ENCODE data around the gene POFUT2.
"Not testable (repeated sequence)": the region's sequence is repeated elsewhere in the genome, so short reads cannot be mapped to it uniquely, and the experiment has no call there.

POFUT2 gene

DNA sequence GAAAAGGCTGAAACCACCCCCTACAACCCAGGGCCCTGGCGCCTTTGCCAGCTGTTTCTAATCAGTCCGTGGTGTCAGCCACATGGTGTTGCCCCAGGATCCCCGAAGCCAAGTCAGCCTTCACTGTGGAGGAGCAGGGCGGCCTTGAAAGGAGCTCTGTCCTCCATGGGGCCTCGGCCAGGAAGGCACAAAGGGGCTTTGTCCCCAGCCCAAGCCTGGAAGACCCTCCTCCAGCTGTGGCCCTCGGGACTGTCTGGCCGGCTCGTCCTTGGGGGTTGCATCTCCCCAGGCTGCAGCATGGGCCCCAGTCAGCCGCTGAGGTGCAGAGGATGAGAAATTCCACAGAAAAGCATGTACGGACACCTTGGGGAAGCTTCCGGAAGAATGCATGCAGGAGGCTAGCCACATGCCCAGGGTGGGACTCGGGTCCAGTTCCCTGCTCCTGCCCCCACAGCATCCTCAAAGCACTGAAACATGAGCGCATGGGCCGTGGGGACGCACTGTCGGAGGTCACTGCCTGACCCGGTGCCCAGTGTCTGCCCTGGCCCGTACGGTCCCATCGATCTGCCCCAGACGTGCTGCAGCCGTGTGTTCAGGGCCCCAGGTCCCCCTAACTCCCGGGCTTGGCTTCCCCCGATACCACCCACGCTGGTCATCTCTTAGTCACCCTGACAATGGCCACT is 38.6 kb upstream of the POFUT2 start:
- no peak for DNase-seq

DNA sequence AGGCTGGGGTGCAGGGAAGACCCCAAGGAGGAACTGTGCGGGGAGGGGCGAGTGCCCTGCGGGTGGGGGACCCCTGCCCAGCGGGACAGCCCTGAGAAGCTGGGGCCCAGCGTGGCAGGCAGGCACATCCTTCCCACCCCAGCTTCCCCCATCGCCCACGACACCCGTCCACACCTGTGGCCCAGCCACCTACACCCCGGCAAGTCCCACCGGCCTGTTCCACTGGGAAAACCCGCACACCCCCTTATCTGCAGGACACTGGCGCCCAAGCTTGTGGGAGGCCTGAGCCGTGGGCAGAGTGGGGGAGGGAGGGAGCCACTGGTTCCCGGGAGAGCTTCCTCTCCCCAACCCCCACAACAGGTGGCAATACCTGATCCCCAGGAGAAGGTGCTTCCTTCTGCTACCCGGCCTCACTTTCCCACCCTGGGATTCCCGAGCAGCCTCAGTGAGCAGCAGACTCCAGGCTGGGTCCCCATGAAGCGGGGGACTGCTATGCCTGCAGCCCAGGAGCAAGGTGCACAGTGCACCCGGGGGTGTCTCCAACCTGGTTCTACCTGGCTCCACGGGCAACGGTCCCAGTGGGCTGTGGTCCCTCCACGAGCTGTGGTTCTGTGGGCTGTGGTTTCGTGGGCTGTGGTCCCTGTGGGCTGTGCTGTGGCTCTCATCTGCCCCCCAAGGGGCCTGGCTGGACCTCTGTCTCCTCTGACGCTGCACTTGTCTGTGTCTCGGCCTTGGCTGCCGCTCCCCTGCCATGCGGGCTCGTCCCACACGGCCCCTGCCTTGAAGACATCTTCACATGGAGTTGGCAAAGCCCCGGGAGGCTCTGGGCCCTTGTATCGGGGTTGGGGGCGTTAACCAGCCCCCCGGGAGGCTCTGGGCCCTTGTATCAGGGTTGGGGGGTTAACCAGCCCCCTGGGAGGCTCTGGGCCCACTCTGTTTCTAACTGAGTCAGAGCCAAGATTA is 37.8 kb upstream of the POFUT2 start:
- DNase-seq = no peak

DNA sequence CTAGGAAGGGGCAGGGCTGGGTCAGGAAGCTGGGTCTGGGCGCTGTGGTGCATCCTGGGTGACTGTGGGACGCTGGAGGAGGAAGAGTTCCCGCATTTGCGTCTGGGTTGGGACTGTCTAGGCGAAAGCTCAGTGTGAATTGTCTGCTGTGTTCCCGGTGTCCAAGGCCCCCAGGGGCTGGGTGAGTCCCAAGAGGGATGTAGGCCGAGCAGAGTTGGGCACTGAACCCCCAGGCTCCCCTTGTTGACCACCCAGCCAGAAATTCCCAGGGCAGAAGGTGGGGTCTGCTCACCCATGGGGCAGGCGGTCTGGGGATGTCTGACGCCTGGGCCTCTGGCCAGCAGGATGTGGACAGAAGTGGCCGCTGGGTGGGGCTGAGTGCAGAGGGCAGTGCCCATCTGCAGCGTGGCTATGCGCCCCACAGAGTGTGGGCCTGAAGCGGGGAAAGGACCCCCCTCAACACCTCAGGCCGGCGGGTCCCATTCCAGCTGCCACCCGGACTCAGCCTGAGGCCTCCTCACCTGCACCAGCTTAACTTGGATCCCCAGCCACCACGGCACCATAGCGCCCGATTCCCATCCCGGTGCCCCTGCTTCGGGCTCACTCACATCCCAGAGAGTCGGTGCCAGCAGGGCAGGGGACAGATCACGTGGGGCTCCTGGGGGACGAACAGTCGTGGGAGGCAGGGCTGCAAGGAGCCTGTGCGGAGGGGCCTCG is 37.0 kb upstream of the POFUT2 start:
- DNase-seq = no peak

DNA sequence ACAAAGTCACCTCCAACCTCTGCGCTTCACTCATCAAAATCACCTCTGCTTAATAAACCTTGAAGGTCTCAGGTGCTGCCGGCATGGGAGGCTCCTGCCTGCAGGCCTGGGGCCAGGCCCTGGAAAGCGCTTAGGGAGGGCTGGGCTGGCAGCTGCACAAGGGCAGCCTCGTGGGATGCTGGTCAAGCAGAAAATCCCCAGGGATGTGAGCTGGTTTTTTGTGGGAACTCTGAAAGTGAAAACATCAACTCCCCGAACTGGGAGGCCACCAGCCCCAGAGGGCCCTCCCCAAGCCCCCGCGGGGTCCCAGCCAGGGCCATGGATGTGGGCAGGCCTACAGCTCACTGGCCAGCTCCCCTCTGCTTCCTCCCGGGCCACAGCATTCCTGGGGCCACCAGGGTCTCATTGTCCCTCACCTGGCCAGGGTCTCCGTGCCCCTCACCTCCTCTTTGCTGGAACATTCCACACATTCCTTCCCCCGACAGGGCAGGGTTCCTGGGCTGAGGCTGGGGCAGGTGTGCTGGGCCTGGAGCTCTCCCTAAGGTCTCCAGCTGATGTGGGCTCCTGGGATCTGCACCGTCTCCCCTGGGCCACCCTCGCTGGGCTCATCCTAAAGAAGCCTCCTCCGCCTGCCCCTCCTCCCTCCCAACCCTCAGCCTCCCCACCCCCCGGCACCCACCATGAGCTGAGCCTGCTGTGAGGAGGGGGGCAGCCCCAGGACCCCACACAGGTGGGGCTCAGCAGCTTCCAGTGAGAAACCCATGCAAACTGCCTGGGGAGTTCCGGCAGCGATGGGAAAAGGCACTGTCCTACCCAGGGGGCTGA is 36.0 kb upstream of the POFUT2 start:
- no peak for DNase-seq

DNA sequence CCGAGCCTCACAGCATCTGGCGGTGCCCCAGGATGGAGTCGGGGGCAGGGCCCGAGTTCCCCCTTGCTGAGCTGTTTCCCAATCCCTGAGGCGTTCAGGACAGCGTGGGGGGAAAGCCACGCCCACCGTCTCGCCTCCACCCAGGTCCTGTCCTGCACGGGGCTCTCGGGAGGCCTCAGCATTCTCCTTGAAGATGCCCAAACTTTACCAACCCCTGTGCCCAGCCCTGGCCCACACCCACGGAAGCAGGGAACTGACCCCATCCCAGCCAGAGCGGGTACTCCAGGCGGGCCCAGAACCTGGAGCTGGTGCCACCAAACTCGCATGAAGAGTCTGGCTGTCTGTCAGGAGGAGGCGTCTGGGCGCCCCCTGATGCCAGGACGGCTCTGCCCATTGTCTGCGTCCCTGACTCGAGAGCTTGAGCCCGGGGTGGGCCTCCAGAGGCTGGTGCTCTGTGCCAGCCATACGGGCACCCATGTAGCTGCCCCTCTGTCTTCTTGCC is 35.3 kb upstream of the POFUT2 start:
- DNase-seq = no peak

DNA sequence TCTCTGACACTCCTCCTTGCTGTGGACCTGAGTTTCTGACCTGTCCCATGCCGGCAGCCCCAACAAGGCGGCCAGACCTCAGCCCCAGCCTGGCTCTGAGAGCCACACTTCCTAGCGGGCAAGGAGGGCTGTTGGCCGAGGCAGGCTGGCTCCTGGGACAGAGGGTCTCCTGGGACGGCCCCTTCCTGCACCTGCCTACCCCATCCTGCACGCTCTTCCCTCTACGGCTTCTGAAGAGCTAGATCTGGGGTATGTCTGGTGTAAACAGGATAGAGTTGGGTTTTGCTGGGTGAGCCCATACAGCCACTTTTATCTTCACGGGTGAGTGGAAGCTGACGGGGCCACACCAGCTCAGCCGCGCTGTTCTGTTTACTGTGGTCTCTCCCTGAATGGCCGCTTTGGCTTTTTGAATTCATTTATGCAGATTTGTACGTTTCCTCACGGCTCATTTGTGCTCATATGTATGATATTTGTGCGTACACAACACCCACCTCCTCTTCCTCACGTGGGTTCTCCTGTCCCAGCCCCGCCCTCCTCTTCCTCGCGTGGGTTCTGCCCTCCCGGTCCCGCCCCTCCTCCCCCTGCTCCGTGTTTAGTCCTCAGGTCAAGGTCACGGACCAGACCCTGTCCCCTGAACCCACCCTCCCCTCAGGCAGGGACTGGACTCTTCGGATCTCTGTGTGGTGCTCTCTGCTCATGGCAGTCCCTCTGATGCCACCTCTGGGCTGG is 34.7 kb upstream of the POFUT2 start:
- no peak for DNase-seq

DNA sequence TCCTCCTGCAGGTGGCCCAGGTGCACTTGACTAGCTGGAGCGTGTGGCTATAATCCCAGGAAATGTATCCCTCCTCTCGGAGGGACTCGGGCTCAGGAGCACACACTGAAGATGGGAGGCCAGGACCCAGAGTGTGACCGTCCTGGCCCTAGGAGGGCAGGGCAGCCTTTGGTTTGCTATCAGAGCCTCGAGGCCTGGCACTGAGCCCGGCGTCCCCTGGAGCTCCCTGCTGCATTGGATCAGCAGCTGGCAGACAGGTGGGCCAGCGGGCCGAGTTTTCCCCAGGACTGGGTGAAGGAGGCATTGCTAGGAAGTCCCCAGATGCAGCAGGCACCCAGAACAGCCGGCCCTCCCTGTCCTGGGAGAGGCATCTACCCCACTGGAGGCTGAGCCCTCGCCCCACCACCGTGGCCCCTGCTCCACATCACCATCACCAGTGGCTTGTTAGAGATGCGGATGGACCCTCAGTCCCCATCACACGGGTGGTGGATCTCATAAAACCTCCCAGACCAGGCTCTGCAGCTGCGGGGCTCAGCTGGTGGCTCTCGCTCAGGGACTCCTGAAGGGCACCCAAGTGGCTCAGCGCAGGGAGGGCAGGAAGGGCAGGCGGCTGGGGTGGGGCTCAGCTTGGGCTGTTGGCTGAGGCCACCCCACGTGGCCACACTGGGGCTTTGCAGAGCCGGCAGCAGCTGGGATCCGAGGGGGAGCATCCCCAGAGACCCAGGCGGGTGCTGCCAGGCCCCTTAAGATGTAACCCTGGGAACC is 32.7 kb upstream of the POFUT2 start:
- no peak for DNase-seq

DNA sequence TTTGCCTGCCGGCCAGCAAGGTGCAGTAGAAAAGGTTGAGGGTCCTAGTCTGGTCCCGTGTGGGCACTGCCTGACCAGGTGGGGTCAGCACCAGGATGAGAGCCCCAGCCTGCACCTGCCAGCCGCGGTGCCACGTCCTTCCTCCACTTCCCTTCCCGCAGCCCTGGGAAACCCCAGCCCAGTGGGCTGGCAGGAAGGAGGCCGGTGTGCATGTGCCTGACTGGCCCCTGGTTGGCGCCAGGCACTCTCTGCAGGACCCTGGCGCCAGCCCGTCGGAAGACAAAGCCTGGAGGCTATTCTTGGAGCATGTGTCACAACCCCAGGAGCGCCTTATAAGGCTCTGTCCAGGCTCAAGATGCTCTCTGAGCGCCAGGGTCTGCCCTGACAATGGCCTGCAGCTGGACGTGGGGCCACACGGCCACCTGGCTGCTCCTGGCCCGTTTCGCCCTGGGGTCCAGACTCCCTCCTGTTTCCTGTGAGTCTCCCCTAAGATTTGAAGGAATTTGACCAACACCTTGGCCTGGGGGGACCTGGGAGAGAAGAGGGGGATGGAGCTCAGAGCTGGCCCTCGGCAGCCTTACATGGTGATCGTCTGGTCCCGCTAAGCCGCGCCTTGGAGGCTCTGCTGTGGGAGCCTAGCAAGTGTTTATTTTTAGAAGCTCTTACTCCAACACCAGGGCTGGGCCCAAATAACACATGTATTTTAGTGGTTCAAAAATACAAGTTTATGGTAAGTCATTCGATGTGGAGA is 31.9 kb upstream of the POFUT2 start:
- no peak for DNase-seq

DNA sequence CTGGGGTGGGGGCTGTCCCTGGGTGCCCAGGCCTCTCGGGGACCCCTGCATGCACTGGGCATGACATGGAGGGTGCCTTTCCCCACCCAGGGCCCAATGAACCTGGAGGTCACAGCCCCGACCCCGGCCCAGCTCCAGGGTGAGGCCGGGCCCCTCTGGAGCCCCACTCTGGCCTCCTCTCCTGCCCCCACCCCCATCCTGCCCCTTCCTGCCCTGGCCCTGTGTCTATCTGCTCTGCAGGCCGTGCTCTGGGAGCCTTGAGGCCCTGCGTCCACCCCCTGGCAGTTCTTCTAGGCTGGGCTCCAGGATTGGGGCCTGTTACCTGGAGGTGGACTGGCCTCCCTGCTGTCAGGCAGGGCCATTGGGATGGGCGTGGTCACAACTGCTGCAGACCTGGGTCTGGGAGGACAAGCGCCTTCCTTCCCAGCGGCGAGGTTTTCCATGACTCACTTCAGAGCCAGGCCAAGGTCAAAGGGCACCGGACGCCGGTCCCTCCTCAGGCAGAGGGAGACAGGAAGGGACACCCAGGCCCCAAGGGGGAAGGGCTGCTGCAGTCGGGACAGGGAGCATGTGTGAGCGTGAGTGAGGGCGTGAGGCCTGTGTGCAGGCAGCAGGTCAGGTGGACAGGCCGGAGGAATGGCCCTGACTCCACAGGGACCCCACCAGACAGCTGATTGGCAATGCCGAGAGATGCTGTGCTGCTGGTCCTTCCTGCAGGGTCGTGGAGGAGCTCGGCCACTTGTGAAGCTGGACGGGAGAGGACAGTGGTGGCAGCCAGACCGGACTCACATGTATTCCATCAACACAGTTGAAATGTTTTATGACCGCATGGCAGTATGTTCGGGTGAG is 31.1 kb upstream of the POFUT2 start:
- no peak for DNase-seq

DNA sequence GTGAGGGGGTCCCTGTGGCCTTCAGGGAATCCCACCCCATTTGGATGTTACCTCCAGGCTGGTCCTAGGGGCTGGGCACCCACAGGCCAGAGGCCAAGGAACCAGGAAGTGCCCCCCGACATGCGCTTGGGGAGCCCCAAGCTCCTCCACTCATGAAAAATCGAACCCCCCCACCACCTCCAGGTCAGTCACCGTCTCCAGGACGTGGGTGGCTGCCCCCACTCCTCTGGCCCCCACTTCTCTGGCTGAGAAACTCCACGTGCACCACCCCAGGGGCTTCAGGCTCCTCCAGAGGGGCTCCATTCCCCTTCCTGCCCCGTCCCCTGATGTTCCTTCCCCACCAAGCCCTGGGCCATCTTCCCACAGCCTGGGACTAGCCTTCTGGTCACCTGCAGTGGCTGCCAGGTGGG is 30.5 kb upstream of the POFUT2 start:
- no peak for DNase-seq

DNA sequence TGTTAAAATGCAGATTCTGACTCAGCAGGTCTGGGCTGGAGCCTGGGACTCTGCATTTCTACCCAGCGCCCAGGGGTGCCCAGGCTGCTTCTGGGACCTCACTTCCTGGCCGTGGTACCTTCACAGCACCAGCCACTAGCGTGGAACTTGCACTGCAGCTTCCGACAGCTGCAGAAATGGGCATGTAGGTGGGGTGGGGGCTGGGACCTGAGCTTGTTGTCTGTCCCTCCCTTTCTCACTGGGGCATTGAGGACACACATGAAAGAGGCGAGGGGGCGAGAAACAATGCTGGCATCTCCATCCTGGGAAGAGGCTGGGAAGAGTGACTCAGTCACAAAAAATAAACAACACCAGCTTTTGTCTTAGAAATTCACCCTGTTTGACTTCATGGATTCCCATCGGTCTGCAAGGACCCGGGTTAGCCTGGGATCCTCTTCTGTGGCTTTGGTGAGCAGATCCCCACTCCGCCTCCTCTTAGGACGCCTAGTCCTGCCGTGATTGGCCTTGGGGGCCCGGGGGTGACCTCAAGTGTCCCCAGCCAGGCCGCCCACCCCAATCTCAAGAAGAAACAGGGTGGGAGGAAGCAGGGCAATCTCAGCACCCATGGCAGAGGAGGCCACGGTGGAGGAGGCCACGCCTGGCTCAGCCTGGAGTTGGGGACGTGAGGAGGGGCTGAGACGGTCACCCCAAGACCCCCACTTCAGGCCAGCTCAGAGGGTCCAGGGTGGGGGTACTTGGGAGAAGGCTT is 29.9 kb upstream of the POFUT2 start:
- DNase-seq = no peak

DNA sequence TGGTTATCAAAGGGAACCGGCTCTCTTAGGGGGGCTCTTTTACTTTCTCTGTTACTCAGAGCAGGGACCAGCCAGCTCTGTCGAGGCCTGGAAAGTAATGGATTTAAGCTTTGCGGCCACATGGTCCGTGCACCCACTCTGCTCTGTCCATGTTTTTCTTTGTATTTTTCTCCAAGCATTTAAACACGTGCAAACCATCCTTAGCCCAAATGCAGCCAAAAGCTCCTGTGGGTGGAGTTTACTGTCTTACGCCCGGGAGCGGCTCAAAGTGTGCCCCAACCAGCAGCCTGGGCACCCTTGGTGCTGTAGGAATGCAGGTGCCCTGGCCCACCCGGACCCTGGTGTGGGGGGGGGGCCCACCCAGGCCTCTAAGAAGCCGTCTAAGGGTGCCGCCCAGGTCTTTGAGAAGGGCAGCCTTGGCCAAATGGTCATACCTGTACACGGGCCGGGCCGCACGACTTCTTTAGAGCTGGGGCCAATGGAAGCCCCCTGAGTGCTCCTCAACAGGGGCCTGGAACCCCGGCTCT is 29.2 kb upstream of the POFUT2 start:
- no peak for DNase-seq

DNA sequence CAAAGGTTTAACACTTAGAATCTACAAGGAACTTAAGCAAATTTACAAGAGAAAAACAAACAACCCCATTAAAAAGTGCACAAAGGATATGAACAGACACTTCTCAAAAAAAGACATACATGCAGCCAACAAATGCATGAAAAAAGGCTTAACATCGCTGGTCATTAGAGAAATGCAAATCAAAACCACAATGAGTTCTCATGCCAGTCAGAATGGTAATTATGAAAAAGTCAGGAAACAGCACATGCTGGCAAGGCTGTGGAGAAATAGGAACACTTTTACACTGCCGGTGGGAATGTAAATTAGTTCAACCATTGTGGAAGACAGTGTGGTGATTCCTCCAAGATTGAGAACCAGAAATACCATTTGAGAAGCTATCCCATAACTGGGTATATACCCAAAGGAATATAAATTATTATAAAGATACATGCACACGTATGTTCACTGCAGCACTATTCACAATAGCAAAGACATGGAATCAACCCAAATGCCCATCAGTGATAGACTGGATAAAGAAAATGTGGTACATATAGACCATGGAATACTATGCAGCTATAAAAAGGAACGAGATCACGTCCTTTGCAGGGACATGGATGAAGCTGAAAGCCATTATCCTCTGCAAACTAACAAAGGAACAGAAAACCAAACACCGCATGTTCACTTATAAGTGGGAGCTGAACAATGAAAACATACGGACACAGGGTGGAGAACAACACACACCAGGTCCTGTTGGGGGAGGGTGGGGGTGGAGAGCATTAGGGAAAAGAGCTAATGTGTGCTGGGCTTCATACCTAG is 28.2 kb upstream of the POFUT2 start:
- not testable (repeated sequence) for DNase-seq

DNA sequence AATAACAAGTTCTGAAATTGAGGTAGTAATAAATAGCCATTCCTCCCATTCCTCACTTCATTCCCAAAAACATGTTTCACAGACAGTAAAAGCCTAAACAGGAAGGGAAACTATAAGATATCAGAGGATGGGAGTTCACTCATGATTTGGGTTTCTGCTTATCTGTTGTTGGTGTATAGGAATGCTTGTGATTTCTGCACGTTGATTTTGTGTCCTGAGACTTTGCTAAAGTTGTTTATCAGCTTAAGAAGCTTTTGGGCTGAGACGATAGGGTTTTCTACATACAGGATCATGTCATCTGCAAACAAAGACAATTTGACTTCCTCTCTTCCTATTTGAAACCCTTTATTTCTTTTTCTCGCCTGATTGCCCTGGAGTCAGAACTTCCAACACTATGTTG is 26.0 kb upstream of the POFUT2 start:
- DNase-seq = no peak

DNA sequence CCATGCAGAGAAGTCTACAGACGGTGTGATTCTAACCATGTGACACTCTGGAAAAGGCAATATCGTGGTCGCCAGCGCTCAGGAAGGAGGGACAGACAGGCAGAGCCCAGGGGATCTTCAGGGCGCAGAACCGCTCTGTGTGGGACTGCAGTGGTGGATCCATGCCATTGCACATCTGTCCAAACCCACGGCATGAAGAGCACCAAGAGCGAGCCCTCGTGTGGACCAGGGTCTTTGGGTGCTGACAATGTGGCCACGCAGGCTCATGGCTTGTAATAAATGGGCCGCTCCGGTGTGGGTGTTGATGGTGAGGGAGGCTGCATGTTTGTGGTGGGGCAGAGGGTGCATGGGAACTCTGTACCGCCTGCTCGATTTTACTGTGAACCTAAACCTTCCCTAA is 25.3 kb upstream of the POFUT2 start:
- no peak for DNase-seq

DNA sequence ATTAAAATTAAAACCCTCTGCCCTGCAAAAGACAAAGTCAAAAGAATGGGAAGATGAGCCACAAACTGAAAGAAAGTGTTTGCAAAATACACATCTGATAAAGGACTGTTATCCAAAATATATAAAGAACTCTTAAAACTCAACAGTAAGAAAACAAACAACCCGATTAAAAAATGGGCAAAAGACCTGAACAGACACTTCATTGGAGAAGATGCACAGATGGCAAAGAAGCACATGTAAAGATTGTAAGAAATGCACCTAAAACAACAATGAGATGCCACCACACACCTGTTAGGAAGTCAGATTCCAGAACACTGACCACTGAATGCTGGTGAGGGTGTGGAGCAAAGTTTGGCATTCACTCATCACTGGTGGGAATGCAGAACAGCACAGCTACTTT is 24.6 kb upstream of the POFUT2 start:
- DNase-seq = no peak

DNA sequence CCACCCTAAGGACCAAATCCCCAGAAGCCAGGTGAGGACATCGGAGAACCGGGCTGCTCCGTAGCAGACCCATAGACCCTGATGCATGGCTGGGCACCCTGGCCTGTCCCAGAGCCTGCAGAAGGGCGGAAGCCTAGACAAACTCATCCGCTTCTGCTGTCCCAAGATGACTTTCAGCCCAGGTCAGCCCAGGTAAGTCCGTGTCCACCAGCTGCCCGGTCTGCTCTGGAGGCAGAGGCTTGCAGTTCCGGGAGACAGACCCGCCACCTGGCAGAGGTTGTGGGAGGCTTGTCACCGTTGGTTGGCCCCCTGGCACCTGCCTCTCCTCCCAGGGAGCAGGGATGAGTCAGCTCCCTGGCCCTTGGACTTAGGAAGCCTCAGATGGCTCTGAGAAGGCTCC is 22.8 kb upstream of the POFUT2 start:
- DNase-seq = no peak

Data from DMS153 (cell line).